OCI-LY1 (cell line): ENCODE measurements around the gene TLK2.
A peak's percentile ranks its signal among the peaks of the same experiment; 100 is the strongest.

Experiments
- H2AFZ ChIP-seq: fragments of 200-600 bp; sonication (generic), shearing (Covaris generic); 2 replicates; pipeline ENCODE4 v1.6.0; 2014; ENCODE audit warnings: antibody characterized with exemption, mild to moderate bottlenecking, low read length
- H3F3A ChIP-seq: fragments of 200-600 bp; sonication (generic), shearing (Covaris generic); 2 replicates; pipeline ENCODE4 v1.6.0; 2014; ENCODE audit warnings: mild to moderate bottlenecking, antibody characterized with exemption, low read length, moderate library complexity; ENCODE audit not compliant: insufficient read depth
- H3K27ac ChIP-seq: fragments of 200-600 bp; sonication (generic); 2 replicates; pipeline ENCODE4 v1.5.1; 2014; ENCODE audit warnings: low read length, mixed run types, mild to moderate bottlenecking, low read depth; ENCODE audit not compliant: poor library complexity, severe bottlenecking
- H3K27me3 ChIP-seq: fragments of 200-600 bp; sonication (generic); 2 replicates; pipeline ENCODE4 v1.6.0; 2014; ENCODE audit warnings: antibody characterized with exemption, mild to moderate bottlenecking, low read length, moderate library complexity; ENCODE audit not compliant: insufficient read depth
- H3K36me3 ChIP-seq: fragments of 200-600 bp; sonication (generic); 2 replicates; pipeline ENCODE4 v1.6.1; 2014; ENCODE audit warnings: mild to moderate bottlenecking, antibody characterized with exemption, low read length, moderate library complexity, mixed read lengths; ENCODE audit not compliant: insufficient read depth
- H3K4me1 ChIP-seq: fragments of 200-600 bp; sonication (generic); 2 replicates; pipeline ENCODE4 v1.5.1; 2014; ENCODE audit warnings: mild to moderate bottlenecking, low read length, moderate library complexity; ENCODE audit not compliant: insufficient read depth, severe bottlenecking
- H3K4me2 ChIP-seq: fragments of 200-600 bp; sonication (generic), shearing (Covaris generic); 2 replicates; pipeline ENCODE4 v1.6.1; 2014; ENCODE audit warnings: low read length
- H3K4me3 ChIP-seq: fragments of 200-600 bp; sonication (generic); 2 replicates; pipeline ENCODE4 v1.5.1; 2014; ENCODE audit warnings: low read length, low read depth, mild to moderate bottlenecking, mixed read lengths; ENCODE audit not compliant: poor library complexity, severe bottlenecking
- H3K79me2 ChIP-seq: fragments of 200-600 bp; shearing (Covaris generic); 2 replicates; pipeline ENCODE4 v1.6.1; 2016; ENCODE audit warnings: mixed run types, low read length, mixed read lengths; ENCODE audit not compliant: insufficient read depth
- H3K9ac ChIP-seq: fragments of 200-600 bp; sonication (generic), shearing (Covaris generic); 2 replicates; pipeline ENCODE4 v1.6.1; 2014; ENCODE audit warnings: mild to moderate bottlenecking, low read length, mixed read lengths
- H3K9me2 ChIP-seq: fragments of 200-600 bp; sonication (generic), shearing (Covaris generic); 2 replicates; pipeline ENCODE4 v1.6.1; 2014; ENCODE audit warnings: low read depth, mild to moderate bottlenecking, low read length, mixed read lengths
- H3K9me3 ChIP-seq: fragments of 200-600 bp; shearing (Covaris generic); 2 replicates; pipeline ENCODE4 v1.6.1; 2014; ENCODE audit warnings: low read length, mixed read lengths
- H4K20me1 ChIP-seq: fragments of 200-600 bp; sonication (generic), shearing (Covaris generic); 2 replicates; pipeline ENCODE4 v1.6.0; 2016; ENCODE audit warnings: mild to moderate bottlenecking, low read length; ENCODE audit not compliant: insufficient read depth
- CTCF ChIP-seq: fragments of 200-600 bp; sonication (generic), shearing (Covaris generic); IDR thresholded peaks from 2 replicates; pipeline ENCODE4 v1.5.1; 2017; ENCODE audit warnings: mild to moderate bottlenecking, antibody characterized with exemption, low read length, moderate library complexity, mixed read lengths
- EZH2 ChIP-seq: fragments of 200-600 bp; sonication (generic), shearing (Covaris generic); IDR thresholded peaks from 2 replicates; pipeline ENCODE4 v1.8.0; 2017; ENCODE audit warnings: borderline replicate concordance, mixed run types, mild to moderate bottlenecking, antibody characterized with exemption, low read length, moderate library complexity, mixed read lengths

The TLK2 gene

GRCh38 chr17:62626719-62627218 lies 148.1 kb downstream of the TLK2 start:
- Histone ChIP-seq H3K4me1 (no peaks in the 10 kb centered on the region), H3K27ac (no peak overlapping the region), H3K79me2 (no peaks in the 10 kb centered on the region), H3F3A (no peaks in the 10 kb centered on the region), H3K27me3 (no peaks in the 10 kb centered on the region; the same call in 1 of the 2 replicates), H4K20me1 (no peaks in the 10 kb centered on the region), H3K9ac (no peak overlapping the region), H3K36me3 (no peaks in the 10 kb centered on the region; the same call in 1 of the 2 replicates), H2AFZ (no peak overlapping the region), H3K9me2 (no peaks in the 10 kb centered on the region), H3K9me3 (no peaks in the 10 kb centered on the region), H3K4me2 (no peak overlapping the region), H3K4me3 (no peak overlapping the region)
- TF ChIP-seq CTCF (no peak), EZH2 (no peak)

- H3K9me2 ChIP-seq, result no peaks in the 10 kb centered on the region
- H3K4me3 ChIP-seq, result no peak within 1 kb of the TSS
- no peaks in the 10 kb centered on the region for H3K9me3 ChIP-seq
- no peak within 1 kb of the TSS for H2AFZ ChIP-seq
- no peaks in the 10 kb centered on the region for H3K4me1 ChIP-seq
- TF ChIP-seq EZH2, result no peak
- no peak for TF ChIP-seq CTCF
- H3K27ac ChIP-seq, result no peak within 1 kb of the TSS
- H3F3A ChIP-seq, result no peaks in the 10 kb centered on the region
- H3K4me2 ChIP-seq, result peak within 1 kb of the TSS; percentile 23; the same call in 1 of the 2 replicates
- no peaks in the 10 kb centered on the region for H3K79me2 ChIP-seq
- H4K20me1 ChIP-seq, result no peaks in the 10 kb centered on the region
- no peaks in the 10 kb centered on the region; the same call in 1 of the 2 replicates for H3K36me3 ChIP-seq
- H3K27me3 ChIP-seq, result no peaks in the 10 kb centered on the region; the same call in 1 of the 2 replicates
- no peak within 1 kb of the TSS for H3K9ac ChIP-seq
These were observed 148.7 kb downstream of the TLK2 start, which contains the start of gene MRC2 for GRCh38 chr17:62627219-62627903. Gene MRC2 (plus strand): TSS chr17:62627670. CDS start chr17:62627803, 133 bp downstream.

GRCh38 chr17:62627904-62628633 lies 149.4 kb downstream of the TLK2 start:
- H3F3A ChIP-seq, result no peaks in the 10 kb centered on the region
- H3K9me2 ChIP-seq, result no peaks in the 10 kb centered on the region
- H3K27me3 ChIP-seq, result no peaks in the 10 kb centered on the region; the same call in 1 of the 2 replicates
- H3K4me1 ChIP-seq, result no peaks in the 10 kb centered on the region
- H3K4me3 ChIP-seq, result no peak overlapping the region
- no peaks in the 10 kb centered on the region for H4K20me1 ChIP-seq
- no peak overlapping the region for H2AFZ ChIP-seq
- H3K4me2 ChIP-seq, result peak overlapping the region; percentile 23; the same call in 1 of the 2 replicates
- no peak overlapping the region for H3K9ac ChIP-seq
- H3K79me2 ChIP-seq, result no peaks in the 10 kb centered on the region
- H3K9me3 ChIP-seq, result no peaks in the 10 kb centered on the region
- no peak overlapping the region for H3K27ac ChIP-seq
- TF ChIP-seq CTCF, result no peak
- TF ChIP-seq EZH2, result no peak
- no peaks in the 10 kb centered on the region; the same call in 1 of the 2 replicates for H3K36me3 ChIP-seq
